Uterus (tissue), 4 donors: ENCODE results near the gene GPR52. TPM values are rescaled to one million over a fixed set of nuclear protein-coding genes. Genes with fewer than 3 reads are reported as not detected.

Experiments
- DNase-seq, 2 donors: peaks; one replicate each; pipeline ENCODE4 v3.0.0-alpha.2; 2019 to 2020
- H3K27ac ChIP-seq, 2 donors: fragments of 200-600 bp; sonication (generic); 1 replicate in 1 of 2; 2 replicates in 1 of 2; pipeline ENCODE4 v1.5.1; 2016 to 2018
- H3K27me3 ChIP-seq, 2 donors: fragments of 200-600 bp; sonication (generic); one replicate each; pipeline ENCODE4 v1.5.1; 2018 to 2019; ENCODE audit warnings: control low read depth in 1 of 2
- H3K36me3 ChIP-seq, 2 donors: fragments of 200-600 bp; sonication (generic); one replicate each; pipeline ENCODE4 v1.5.1; 2019; ENCODE audit warnings: control low read depth in 1 of 2
- H3K4me1 ChIP-seq, 2 donors: fragments of 200-600 bp; sonication (generic); one replicate each; pipeline ENCODE4 v1.5.1; 2018 to 2019; ENCODE audit warnings: control low read depth in 1 of 2
- H3K4me3 ChIP-seq, 2 donors: fragments of 200-600 bp; sonication (generic); 1 replicate in 1 of 2; 2 replicates in 1 of 2; pipeline ENCODE4 v1.5.1; 2018 to 2019; ENCODE audit warnings: mild to moderate bottlenecking in 1 of 2
- H3K9me3 ChIP-seq, 2 donors: fragments of 200-600 bp; sonication (generic); one replicate each; pipeline ENCODE4 v1.5.1; 2019; ENCODE audit warnings: control low read depth in 1 of 2
- POLR2A ChIP-seq, 2 donors: fragments of 450-650 bp; IDR thresholded peaks; one replicate each; pipeline ENCODE4 v1.6.1; 2016; ENCODE audit warnings: antibody characterized with exemption in 2 of 2, mild to moderate bottlenecking in 1 of 2, moderate library complexity in 1 of 2
- intact Hi-C: fragments of 100-400 bp; cut with DNase I; formaldehyde crosslinking; loops from one replicate; pipeline ENCODE4 v1.15.1; 2023; ENCODE audit warnings: low total_unique reads
- total RNA-seq, 4 donors: library from RNA; depleted of rRNA in 3 of 4; stranded (reverse); fragments of >200 nt in 3 of 4; gene quantifications; one replicate each; pipeline versions ENCODE4 v1.1.0 to v1.2.4, GENCODE V29; 2014 to 2023
- TF ChIP-seq, protein P1 (sequence below), 4 experiments: fragments of 200-600 bp in 2 of 4; fragments of 450-650 bp in 2 of 4; sonication (generic) in 2 of 4; IDR thresholded peaks; one replicate each; pipeline ENCODE4 v1.5.1; 2016 to 2019; ENCODE audit warnings: antibody characterized with exemption in 4 of 4, mild to moderate bottlenecking in 2 of 4, moderate library complexity in 1 of 4
- donor health status: DM: yes; HTN: yes; CAD: no.

The GPR52 gene
- total RNA-seq, 4 donors from 2014 or later = 4.1 to 4.4 TPM; not detected in 2

GRCh38 chr1:174415506-174415905 is 32.3 kb upstream of the GPR52 start:
- intact Hi-C loops = no loop called here
- Histone ChIP-seq H3K27me3 (no peaks in the 10 kb centered on the region), H3K9me3 (no peaks in the 10 kb centered on the region), H3K36me3 (no peaks in the 10 kb centered on the region), H3K4me1 (no peaks in the 10 kb centered on the region), H3K27ac (no peak overlapping the region), H3K4me3 (no peak overlapping the region)
- no peak for DNase-seq
- TF ChIP-seq, protein P1, sequence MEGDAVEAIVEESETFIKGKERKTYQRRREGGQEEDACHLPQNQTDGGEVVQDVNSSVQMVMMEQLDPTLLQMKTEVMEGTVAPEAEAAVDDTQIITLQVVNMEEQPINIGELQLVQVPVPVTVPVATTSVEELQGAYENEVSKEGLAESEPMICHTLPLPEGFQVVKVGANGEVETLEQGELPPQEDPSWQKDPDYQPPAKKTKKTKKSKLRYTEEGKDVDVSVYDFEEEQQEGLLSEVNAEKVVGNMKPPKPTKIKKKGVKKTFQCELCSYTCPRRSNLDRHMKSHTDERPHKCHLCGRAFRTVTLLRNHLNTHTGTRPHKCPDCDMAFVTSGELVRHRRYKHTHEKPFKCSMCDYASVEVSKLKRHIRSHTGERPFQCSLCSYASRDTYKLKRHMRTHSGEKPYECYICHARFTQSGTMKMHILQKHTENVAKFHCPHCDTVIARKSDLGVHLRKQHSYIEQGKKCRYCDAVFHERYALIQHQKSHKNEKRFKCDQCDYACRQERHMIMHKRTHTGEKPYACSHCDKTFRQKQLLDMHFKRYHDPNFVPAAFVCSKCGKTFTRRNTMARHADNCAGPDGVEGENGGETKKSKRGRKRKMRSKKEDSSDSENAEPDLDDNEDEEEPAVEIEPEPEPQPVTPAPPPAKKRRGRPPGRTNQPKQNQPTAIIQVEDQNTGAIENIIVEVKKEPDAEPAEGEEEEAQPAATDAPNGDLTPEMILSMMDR (IDR thresholded peaks at IDR 0.05) = no peak
- no peak for TF ChIP-seq POLR2A (IDR thresholded peaks at IDR 0.05)

DNA sequence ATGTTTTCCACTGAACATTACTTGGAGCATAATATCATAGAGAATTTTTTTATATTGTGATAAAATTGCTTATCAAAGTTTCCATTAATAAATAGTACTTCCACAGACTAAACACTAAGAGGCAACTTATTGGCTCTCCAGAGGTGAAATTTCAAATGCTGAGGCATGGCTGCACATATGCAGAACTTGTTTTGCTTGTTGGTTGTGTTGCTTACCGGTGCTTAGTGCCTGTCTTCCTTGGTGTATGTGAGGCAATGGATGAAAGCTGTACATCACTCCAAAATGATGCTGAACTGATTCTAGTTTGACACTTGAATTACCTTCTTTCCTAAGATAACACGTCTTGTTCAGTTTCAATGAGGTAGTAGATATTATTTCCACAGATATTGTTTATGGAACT is 29.8 kb upstream of the GPR52 start:
- Histone ChIP-seq H3K4me3 (no peak overlapping the region), H3K36me3 (no peaks in the 10 kb centered on the region), H3K9me3 (no peaks in the 10 kb centered on the region), H3K27me3 (no peaks in the 10 kb centered on the region), H3K27ac (no peak overlapping the region), H3K4me1 (no peaks in the 10 kb centered on the region)
- intact Hi-C loops = no loop called here
- no peak for TF ChIP-seq POLR2A (IDR thresholded peaks at IDR 0.05)
- TF ChIP-seq, protein P1 (IDR thresholded peaks at IDR 0.05) = no peak
- DNase-seq = no peak

DNA sequence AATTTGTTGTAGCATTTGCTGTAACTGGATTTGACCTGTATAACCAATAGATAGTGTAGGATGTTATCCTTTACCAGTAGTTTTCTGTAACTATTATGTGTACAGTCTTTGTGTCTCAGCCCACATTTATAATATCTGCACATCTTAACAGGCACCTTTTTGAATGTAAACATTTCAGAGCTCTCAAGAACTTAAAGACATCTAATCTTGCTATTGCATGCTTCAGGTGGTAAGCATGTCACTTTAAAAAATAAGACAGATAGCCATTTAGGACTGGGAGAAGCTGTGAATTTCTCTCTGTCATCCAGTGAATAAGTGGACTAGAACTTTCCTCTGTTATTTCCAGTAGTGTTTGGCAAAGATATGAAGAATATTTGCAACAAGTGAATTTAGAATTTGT is 22.6 kb upstream of the GPR52 start:
- Histone ChIP-seq H3K27ac (no peak overlapping the region), H3K4me1 (no peaks in the 10 kb centered on the region), H3K27me3 (no peaks in the 10 kb centered on the region), H3K36me3 (no peaks in the 10 kb centered on the region), H3K4me3 (no peak overlapping the region), H3K9me3 (no peaks in the 10 kb centered on the region)
- no peak for TF ChIP-seq POLR2A (IDR thresholded peaks at IDR 0.05)
- TF ChIP-seq, protein P1 (IDR thresholded peaks at IDR 0.05) = no peak
- intact Hi-C loops = no loop called here
- no peak for DNase-seq

DNA sequence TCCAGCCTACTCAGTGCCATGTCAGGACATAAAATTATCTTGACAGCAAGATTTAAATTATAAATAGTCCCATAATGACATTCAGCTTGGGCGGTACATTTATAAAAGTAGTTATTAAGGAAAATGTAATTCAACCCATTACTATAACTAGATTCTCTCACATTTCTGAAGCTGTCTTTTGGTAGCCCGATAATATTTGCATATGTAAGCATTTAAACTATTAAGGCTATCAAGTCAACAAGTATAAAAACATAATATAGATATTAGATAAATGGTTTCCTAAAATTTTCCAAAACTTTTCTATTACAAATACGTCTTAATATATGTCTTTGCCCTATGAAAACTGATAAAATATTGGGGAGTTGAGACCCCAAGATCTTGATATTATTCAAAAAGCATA is 21.6 kb upstream of the GPR52 start:
- Histone ChIP-seq H3K9me3 (no peaks in the 10 kb centered on the region), H3K4me3 (no peak overlapping the region), H3K36me3 (no peaks in the 10 kb centered on the region), H3K4me1 (no peaks in the 10 kb centered on the region), H3K27ac (no peak overlapping the region), H3K27me3 (no peaks in the 10 kb centered on the region)
- intact Hi-C loops = no loop called here
- TF ChIP-seq, protein P1 (IDR thresholded peaks at IDR 0.05) = no peak
- no peak for TF ChIP-seq POLR2A (IDR thresholded peaks at IDR 0.05)
- no peak for DNase-seq

- H3K4me1 ChIP-seq = no peaks in the 10 kb centered on the region
- intact Hi-C loops = no loop called here
- H3K9me3 ChIP-seq = no peaks in the 10 kb centered on the region
- no peak for TF ChIP-seq POLR2A (IDR thresholded peaks at IDR 0.05)
- TF ChIP-seq, protein P1 (IDR thresholded peaks at IDR 0.05) = no peak
- no peak for DNase-seq
- no peak overlapping the region for H3K4me3 ChIP-seq
- no peak overlapping the region for H3K27ac ChIP-seq
- no peaks in the 10 kb centered on the region for H3K27me3 ChIP-seq
- no peaks in the 10 kb centered on the region for H3K36me3 ChIP-seq
Observed at GRCh38 chr1:174428033-174428432, 19.7 kb upstream of the GPR52 start.
